PC-9 (cell line): ENCODE measurements around the gene SECTM1.
"Not testable (repeated sequence)": the region's sequence is repeated elsewhere in the genome, so short reads cannot be mapped to it uniquely, and the experiment has no call there.

Experiments used
- EZH2 ChIP-seq: fragments of 200-600 bp; sonication (generic); IDR thresholded peaks from 2 replicates; pipeline ENCODE4 v1.8.0; 2017; ENCODE audit warnings: antibody characterized with exemption, low read depth
- TF ChIP-seq, protein P1 (sequence below): fragments of 200-600 bp; sonication (generic); conservative IDR thresholded peaks from 2 replicates; pipeline ENCODE4 v1.6.1; 2017; ENCODE audit warnings: mixed run types, antibody characterized with exemption, mild to moderate bottlenecking, moderate library complexity

DNA sequence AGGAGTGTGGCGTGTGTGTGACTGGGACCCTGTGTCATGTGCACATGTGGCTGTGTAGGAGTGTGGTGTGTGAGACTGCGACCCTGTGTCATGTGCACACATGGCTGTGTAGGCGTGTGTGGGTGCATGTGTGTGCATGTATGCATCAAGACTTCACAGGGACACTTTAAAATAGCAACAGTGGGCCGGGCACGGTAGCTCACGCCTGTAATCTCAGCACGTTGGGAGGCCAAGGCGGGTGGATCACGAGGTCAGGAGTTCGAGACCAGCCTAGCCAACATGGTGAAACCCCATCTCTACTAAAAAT lies 48.1 kb upstream of the SECTM1 start:
- TF ChIP-seq, protein P1, sequence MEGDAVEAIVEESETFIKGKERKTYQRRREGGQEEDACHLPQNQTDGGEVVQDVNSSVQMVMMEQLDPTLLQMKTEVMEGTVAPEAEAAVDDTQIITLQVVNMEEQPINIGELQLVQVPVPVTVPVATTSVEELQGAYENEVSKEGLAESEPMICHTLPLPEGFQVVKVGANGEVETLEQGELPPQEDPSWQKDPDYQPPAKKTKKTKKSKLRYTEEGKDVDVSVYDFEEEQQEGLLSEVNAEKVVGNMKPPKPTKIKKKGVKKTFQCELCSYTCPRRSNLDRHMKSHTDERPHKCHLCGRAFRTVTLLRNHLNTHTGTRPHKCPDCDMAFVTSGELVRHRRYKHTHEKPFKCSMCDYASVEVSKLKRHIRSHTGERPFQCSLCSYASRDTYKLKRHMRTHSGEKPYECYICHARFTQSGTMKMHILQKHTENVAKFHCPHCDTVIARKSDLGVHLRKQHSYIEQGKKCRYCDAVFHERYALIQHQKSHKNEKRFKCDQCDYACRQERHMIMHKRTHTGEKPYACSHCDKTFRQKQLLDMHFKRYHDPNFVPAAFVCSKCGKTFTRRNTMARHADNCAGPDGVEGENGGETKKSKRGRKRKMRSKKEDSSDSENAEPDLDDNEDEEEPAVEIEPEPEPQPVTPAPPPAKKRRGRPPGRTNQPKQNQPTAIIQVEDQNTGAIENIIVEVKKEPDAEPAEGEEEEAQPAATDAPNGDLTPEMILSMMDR: not testable (repeated sequence)
- TF ChIP-seq EZH2: not testable (repeated sequence)
